RWPE2 (cell line): ENCODE measurements around the gene C13orf46.

ENCODE experiments used
- ATAC-seq: fragments of 200-7000 bp; cut with Tn5 transposase; 3 replicates; pipeline ENCODE4 v1.9.1; 2021; ENCODE audit warnings: low read depth
- DNase-seq: peaks from one replicate; pipeline ENCODE4 v3.0.0-alpha.2; 2020; ENCODE audit warnings: low spot score
- H3K27ac ChIP-seq: fragments of 450-650 bp; 2 replicates; pipeline ENCODE4 v1.5.1; 2017; ENCODE audit warnings: mild to moderate bottlenecking; ENCODE audit not compliant: poor library complexity, severe bottlenecking
- H3K27me3 ChIP-seq: fragments of 250-450 bp; sonication (Bioruptor Pico); 2 replicates; pipeline ENCODE4 v1.5.1; 2021; ENCODE audit warnings: mild to moderate bottlenecking, moderate library complexity; ENCODE audit not compliant: insufficient read depth, poor library complexity, severe bottlenecking
- H3K36me3 ChIP-seq: fragments of 250-450 bp; sonication (Bioruptor Pico); 2 replicates; pipeline ENCODE4 v1.5.1; 2020; ENCODE audit warnings: low read depth, mild to moderate bottlenecking, moderate library complexity
- H3K4me1 ChIP-seq: fragments of 250-450 bp; sonication (Bioruptor Pico); 2 replicates; pipeline ENCODE4 v1.5.1; 2021; ENCODE audit warnings: mild to moderate bottlenecking, moderate library complexity; ENCODE audit not compliant: insufficient read depth, poor library complexity, severe bottlenecking
- H3K4me3 ChIP-seq: fragments of 250-450 bp; sonication (Bioruptor Pico); 2 replicates; pipeline ENCODE4 v1.5.1; 2021; ENCODE audit warnings: mild to moderate bottlenecking, moderate library complexity; ENCODE audit not compliant: severe bottlenecking
- H3K9me3 ChIP-seq: fragments of 250-450 bp; sonication (Bioruptor Pico); 2 replicates; pipeline ENCODE4 v1.5.1; 2021; ENCODE audit warnings: mild to moderate bottlenecking, moderate library complexity; ENCODE audit not compliant: severe bottlenecking
- TF ChIP-seq, protein P1 (sequence below): fragments of 450-650 bp; IDR thresholded peaks from one replicate; pipeline ENCODE4 v1.5.1; 2017; ENCODE audit warnings: mild to moderate bottlenecking, moderate library complexity; ENCODE audit not compliant: poor library complexity, severe bottlenecking

Gene C13orf46

DNA sequence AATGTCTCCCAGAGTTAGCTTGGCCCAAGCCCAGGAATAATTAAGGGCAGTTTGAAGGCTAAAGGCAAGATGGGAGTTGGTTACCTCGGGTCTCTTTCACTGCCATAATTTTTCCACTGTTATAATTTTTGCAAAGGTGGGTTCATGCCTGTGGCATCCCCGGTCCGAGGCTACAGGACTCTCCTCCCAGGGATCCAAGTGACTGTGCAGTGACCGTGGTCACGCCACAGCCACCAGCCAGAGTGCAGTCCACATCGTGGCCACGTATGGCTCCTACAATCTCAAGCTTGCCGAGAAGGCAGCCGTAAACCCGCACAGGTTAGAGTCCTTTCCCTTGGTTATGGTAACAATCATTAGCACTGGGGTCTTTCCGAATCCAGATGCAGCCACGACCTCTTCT is 36.8 kb downstream of the C13orf46 start:
- no peak overlapping the region for H3K4me3 ChIP-seq
- H3K27me3 ChIP-seq, result no peaks in the 10 kb centered on the region
- H3K36me3 ChIP-seq, result no peaks in the 10 kb centered on the region
- no peak overlapping the region for H3K27ac ChIP-seq
- DNase-seq (no peak), ATAC-seq (no peak)
- TF ChIP-seq, protein P1, sequence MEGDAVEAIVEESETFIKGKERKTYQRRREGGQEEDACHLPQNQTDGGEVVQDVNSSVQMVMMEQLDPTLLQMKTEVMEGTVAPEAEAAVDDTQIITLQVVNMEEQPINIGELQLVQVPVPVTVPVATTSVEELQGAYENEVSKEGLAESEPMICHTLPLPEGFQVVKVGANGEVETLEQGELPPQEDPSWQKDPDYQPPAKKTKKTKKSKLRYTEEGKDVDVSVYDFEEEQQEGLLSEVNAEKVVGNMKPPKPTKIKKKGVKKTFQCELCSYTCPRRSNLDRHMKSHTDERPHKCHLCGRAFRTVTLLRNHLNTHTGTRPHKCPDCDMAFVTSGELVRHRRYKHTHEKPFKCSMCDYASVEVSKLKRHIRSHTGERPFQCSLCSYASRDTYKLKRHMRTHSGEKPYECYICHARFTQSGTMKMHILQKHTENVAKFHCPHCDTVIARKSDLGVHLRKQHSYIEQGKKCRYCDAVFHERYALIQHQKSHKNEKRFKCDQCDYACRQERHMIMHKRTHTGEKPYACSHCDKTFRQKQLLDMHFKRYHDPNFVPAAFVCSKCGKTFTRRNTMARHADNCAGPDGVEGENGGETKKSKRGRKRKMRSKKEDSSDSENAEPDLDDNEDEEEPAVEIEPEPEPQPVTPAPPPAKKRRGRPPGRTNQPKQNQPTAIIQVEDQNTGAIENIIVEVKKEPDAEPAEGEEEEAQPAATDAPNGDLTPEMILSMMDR, result no peak
- H3K4me1 ChIP-seq, result peaks cover 5% of the 10 kb centered on the region
- no peaks in the 10 kb centered on the region for H3K9me3 ChIP-seq

DNA sequence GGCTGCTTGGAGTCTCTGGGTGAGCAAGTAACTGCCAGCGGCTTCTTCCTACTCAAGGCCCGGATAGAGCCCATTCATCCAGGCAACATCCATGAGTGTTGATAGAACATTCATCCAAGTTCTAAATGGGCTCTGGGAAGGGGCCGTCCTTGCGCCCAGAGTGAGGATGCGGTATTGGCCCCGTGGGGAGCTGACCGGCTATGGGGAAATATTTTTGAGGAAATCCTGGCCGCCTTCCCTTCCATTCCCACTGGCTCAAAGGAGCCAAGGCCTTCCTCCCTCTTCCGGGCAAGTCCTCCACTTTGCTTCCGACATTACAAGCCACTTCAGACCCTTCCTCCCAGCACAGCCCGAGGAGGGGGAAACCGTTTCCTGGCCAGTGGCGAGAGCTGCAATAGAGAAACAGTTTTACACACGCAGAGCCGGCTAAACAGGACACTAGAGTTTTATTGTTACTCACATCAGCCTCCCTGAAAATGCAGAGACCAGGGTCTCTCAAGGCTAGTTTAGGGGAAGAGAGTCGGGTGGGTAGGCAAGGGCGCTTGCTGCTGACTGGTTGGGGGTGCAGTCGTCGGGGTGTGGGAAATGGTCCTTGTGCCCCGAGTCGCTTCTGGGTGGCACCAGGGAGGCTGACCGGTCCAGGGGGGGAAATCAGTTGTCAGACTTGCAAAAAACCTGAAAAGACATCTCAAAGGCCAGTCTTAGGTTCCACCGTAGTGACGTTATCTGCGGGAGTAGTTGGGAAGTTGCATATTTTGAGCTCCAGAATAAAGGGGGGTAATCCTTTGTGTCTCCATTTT is 37.5 kb downstream of the C13orf46 start:
- ATAC-seq, result no peak
- H3K36me3 ChIP-seq, result no peaks in the 10 kb centered on the region
- H3K27ac ChIP-seq, result no peak overlapping the region
- no peaks in the 10 kb centered on the region for H3K27me3 ChIP-seq
- peak; percentile 31 for DNase-seq
- TF ChIP-seq, protein P1, result no peak
- no peaks in the 10 kb centered on the region for H3K4me1 ChIP-seq
- H3K9me3 ChIP-seq, result no peaks in the 10 kb centered on the region
- no peak overlapping the region for H3K4me3 ChIP-seq

DNA sequence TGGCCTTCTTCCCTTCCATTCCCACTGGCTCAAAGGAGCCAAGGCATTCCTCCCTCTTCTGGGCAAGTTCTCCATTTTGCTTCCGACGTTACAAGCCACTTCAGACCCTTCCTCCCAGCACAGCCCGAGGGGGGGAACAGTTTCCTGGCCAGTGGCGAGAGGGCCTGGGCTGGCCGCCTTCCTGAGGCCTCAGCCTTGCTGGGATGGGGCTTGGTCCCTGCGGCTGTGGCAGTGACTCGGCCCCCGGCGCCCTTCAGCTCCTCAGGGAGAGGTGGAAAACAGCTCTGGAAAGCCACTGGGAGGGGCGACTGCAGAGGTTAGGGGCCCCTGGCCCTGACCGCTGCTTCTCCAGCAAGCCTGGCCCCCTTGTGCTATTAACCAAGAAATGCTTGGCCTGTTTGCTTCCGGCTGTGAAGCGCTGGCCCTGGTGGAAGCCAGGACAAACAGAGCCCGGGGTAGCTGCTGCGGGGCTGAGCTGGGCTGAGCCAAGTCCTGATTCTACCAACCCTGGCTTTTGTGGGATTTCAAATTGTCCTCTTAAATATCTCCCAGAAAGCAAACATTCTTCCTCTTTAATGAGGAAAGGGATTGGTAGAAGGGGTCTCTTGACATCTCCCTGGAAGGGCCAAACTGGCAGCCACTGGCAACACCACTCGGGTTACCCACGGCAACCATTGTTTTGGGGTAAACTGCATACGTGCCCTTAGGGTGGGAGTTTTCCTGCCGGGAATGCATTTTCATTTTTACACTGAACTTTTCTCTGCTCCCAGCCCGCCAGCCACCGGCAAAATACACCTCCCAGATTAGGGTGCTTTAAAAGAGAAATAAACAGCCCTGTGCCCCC is 38.7 kb downstream of the C13orf46 start:
- ATAC-seq (no peak), DNase-seq (peak; percentile 37)
- Histone ChIP-seq H3K27ac (no peak overlapping the region), H3K36me3 (no peaks in the 10 kb centered on the region), H3K9me3 (no peaks in the 10 kb centered on the region), H3K4me3 (no peak overlapping the region), H3K4me1 (no peaks in the 10 kb centered on the region), H3K27me3 (no peaks in the 10 kb centered on the region)
- TF ChIP-seq, protein P1, result no peak

DNA sequence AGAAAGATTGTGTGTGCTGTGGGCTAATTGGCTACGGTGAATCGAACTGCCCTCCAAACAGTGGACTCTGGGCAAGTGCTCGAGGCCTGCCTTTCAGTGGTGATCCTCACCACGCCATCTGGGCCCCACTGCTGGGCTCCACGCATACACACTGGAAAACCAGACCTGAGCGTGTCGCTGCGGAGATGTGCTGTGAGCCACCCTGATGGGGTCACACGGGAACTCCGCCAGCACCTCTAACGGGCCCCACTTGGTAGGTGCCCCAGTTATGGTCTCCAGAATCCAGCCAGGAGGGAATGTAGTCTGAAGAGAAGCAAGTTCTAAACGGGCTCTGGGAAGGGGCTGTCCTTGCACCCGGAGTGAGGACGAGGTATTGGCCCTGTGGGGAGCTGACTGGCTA is 39.3 kb downstream of the C13orf46 start:
- no peak overlapping the region for H3K4me3 ChIP-seq
- H3K36me3 ChIP-seq, result no peaks in the 10 kb centered on the region
- H3K27ac ChIP-seq, result no peak overlapping the region
- TF ChIP-seq, protein P1, result no peak
- no peaks in the 10 kb centered on the region for H3K4me1 ChIP-seq
- DNase-seq (peak; percentile 27), ATAC-seq (no peak)
- no peaks in the 10 kb centered on the region for H3K9me3 ChIP-seq
- H3K27me3 ChIP-seq, result no peaks in the 10 kb centered on the region
